Fibroblast of the aortic adventitia (primary cell): ENCODE results near the gene COL19A1. TPM values are rescaled to one million over a fixed set of nuclear protein-coding genes. Genes with fewer than 3 reads are reported as not detected.

Experiments used
- DNase-seq: peaks from one replicate; pipeline ENCODE4 v3.0.0-alpha.2; 2010; ENCODE audit warnings: low read depth
- H3K4me3 ChIP-seq: 2 replicates; pipeline ENCODE4 v1.5.1; 2011; ENCODE audit warnings: low read depth, mild to moderate bottlenecking, control low read depth, low read length, moderate library complexity
- total RNA-seq: library from RNA; depleted of rRNA; stranded (reverse); fragments of >200 nt; gene quantifications from 2 replicates; pipeline ENCODE4 v1.2.3, GENCODE V29; 2012; ENCODE audit warnings: low replicate concordance
- TF ChIP-seq, protein P1 (sequence below): IDR thresholded peaks from 2 replicates; pipeline ENCODE4 v1.5.1; 2011; ENCODE audit warnings: mild to moderate bottlenecking, low read length, control low read depth, inconsistent platforms; ENCODE audit not compliant: insufficient read depth

The COL19A1 gene
- total RNA-seq, 1 donor: 0.09 TPM

DNA sequence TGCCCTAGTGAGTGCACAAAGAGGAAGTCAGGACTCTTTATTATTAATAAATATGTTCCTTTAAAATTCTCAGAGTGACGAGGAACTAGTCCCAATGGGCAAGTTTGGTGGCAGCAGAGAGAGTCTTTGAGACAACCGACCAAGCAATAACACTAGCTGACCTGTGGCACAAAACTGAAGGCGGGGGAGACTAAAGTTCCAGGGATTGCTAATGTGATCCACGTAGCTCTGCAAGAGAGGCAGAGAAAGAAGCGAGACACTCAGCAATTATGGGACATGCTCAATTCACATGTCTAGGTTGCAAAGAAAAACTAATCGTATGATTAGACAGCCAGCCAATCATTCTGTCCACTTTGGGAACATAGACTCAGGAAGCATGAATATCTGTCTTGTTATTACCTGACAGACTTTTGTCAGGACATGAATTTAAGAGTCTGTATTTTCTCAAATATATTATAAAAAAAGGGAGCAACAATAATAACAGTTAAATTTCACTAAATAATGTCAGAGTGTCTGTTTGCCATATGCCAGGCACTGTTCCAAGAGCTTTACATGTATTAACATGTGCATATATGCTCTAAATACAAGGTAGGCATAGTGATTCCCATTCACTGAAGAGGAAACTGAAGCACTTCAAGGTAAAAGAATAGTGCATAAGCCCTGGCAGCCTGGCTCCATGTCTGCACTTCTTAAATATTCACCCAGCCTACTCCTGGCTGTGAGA lies 355.5 kb downstream of the COL19A1 start:
- DNase-seq: no peak
- TF ChIP-seq, protein P1, sequence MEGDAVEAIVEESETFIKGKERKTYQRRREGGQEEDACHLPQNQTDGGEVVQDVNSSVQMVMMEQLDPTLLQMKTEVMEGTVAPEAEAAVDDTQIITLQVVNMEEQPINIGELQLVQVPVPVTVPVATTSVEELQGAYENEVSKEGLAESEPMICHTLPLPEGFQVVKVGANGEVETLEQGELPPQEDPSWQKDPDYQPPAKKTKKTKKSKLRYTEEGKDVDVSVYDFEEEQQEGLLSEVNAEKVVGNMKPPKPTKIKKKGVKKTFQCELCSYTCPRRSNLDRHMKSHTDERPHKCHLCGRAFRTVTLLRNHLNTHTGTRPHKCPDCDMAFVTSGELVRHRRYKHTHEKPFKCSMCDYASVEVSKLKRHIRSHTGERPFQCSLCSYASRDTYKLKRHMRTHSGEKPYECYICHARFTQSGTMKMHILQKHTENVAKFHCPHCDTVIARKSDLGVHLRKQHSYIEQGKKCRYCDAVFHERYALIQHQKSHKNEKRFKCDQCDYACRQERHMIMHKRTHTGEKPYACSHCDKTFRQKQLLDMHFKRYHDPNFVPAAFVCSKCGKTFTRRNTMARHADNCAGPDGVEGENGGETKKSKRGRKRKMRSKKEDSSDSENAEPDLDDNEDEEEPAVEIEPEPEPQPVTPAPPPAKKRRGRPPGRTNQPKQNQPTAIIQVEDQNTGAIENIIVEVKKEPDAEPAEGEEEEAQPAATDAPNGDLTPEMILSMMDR: no peak
- no peak overlapping the region for H3K4me3 ChIP-seq

DNA sequence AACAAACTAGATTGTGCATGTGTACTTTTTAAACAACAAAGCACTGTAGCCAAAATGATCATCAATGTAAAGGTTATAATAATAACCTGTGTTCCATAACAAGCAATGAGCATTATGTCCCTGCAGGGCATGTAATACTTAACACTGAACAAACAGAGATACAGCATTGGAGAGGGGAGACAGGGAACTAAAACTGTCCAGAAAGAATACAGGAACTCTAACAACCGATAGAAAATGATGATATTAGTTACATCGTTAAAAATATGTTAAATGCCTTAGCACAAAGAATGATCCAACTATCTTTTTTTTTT lies 356.0 kb downstream of the COL19A1 start:
- DNase-seq: no peak
- TF ChIP-seq, protein P1: no peak

DNA sequence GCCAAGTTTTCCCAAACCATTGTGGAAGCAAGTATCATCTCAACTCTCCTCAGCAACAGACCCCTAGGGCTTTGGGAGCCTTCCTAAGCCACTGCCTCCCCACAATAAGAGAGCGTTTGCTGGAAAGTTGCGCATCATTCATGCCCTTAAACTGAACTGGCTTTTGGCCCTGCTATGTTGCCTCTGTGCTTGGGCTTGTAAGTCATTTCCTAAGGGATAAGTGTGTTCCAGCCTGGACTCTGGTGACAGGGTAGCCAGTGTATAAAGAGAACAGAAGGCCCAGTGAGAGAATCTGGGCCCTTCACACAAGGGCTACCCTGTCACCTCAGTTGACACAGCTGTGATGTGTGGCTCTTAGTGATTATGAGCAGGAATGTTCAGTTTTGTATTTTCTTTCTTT lies 358.7 kb downstream of the COL19A1 start:
- DNase-seq: no peak
- no peak overlapping the region for H3K4me3 ChIP-seq
- TF ChIP-seq, protein P1: no peak

More for the DNA sequence above, 356.0 kb downstream of the COL19A1 start:
- no peak overlapping the region for H3K4me3 ChIP-seq

DNA sequence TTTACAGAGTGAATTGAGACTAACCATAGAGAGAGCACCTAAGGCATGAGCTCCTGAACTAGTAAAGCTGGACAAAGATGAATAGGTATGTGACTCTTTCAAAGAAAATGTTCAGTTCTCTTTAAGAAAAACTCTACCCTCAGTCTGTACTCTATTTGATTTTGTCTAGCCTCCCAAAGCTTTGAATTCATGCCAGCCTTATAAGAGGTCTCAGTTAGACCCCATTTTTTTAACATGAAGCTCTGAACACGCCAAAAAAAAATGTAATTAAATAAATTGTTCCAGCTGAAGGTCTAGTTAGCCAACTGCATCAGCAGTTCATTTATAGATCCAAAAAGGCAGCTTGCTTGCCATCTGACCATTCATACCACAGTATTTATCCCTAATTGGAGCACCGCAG lies 365.0 kb downstream of the COL19A1 start:
- no peak overlapping the region for H3K4me3 ChIP-seq
- TF ChIP-seq, protein P1: no peak
- DNase-seq: no peak

DNA sequence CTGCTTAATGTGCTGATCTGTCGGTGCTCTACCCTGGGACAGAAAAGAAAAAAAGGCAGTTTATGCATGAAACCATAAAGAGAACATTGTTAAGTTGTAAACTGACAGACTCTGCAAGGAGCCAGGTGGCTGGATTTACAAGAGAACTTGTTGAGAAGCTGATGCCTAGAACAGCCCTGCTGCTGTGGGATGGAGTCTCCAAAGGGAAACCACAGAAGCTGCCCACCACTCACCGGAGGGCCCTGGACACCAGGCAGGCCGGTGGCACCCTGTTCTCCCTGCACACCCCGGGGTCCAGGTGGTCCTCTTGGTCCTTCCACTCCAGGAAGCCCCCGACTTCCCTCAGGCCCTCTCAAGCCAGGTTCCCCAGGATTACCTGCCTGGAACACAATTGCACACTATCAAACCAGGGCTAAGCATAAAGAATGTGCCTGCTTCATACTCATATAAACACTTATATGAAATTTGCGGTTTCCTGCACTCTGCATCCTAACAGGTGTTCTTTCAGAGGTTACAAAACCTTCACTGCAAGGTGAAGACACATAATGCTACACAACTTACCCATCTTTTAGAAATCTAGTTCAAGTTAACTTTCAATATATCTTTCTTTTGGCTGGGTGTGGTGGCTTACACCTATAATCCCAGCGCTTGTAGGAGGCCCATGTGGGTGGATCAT lies 368.3 kb downstream of the COL19A1 start:
- no peak overlapping the region for H3K4me3 ChIP-seq
- no peak for DNase-seq
- TF ChIP-seq, protein P1: no peak

DNA sequence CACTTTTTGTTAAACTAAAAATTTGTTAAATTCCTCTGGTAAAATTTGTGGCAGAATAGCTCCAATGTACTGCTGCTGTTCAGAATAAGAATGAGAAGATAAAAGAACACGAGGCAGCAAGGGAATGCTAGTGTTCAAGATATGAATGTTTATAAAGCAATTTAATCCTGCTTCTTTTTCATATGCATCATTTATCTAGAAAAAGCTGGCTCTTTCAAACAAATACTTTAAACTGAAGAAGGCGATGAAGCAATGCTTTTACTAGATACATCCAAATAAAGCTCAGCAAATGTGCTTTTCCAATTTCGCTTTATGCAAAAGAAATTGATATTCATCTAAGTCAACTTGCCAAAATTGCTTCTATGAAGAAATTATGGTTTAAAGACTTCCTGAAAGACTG lies 370.0 kb downstream of the COL19A1 start:
- no peak for DNase-seq
- TF ChIP-seq, protein P1: no peak
- no peak overlapping the region for H3K4me3 ChIP-seq
